GM21717 (cell line): ENCODE data around the gene SEMA6A.
A peak's percentile ranks its signal among the peaks of the same experiment; 100 is the strongest.

ENCODE experiments used
- ATAC-seq: cut with Tn5 transposase; IDR thresholded peaks from one replicate; pipeline ENCODE4 v1.9.1; 2021; ENCODE audit warnings: mild to moderate bottlenecking, moderate library complexity; ENCODE audit not compliant: unreplicated experiment

The SEMA6A gene

DNA sequence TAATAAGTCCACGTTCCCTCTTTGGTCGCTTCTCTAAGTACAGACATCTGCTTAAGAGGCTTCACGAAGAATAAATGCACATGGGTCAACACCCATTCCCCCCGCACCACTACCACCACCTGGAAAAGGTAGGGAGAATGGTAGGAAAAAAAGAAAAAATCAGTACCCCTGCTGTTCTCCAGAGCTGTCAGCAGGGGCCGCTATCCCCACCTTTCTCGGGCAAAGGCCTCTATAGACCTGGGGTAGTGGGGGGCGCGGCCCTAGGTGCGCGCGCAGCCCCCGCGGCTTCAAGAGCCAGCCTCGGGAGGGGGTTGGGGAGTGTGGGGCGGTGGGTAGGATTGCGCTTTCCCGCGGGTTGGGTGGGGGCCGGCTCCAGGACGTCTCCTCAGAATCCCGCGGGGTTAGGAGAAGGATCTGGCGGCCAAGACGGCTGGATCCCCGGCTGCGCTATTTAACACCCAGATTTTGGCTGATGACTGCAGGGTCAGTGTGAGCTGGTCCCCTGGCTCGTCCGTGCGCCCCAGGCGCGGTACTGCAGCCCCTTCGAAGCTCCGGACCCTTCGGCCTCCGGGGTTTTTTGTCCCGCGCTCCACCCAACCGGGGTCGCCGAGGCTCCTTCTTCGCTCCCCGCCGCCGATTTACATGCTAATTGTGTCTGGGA lies 1.6 kb upstream of the SEMA6A start:
- peak; percentile 41 for ATAC-seq

DNA sequence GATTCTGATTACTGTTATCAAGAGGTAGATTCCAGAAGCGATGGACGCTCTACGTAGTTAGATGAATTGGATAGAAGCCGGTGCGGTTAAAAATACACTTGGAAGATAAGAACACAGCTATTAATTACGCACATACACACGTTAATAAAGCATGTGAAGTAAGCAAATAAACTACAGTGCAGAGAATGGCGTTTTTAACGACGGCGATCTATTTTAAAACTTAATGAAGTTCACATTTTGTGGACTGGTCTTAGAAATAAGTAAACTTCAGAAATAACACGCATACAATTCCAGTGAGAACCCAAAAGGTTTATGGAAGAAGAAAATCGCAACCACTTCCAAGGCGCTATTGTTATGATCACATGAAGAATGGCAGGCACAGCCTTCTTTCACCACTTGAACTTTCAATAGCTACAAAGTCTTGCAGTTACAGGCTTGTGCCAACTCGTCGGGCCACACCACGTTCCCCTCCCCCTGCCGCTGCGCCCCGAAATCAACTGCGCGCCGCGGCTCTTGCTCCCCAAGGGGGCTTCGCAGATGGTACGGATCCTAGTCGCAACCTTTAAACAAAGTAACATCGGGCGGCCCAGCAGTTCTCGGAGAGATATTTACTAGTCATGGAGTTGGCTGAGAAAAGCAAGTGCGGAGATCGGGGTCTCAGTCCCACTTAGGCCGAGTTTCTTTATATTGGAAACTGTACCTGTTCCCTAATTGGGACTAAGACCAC lies 866 bp upstream of the SEMA6A start:
- ATAC-seq, result no peak

- ATAC-seq, result no peak
Measured at GRCh38 chr5:116573702-116574366, 789 bp downstream of the SEMA6A start.

DNA sequence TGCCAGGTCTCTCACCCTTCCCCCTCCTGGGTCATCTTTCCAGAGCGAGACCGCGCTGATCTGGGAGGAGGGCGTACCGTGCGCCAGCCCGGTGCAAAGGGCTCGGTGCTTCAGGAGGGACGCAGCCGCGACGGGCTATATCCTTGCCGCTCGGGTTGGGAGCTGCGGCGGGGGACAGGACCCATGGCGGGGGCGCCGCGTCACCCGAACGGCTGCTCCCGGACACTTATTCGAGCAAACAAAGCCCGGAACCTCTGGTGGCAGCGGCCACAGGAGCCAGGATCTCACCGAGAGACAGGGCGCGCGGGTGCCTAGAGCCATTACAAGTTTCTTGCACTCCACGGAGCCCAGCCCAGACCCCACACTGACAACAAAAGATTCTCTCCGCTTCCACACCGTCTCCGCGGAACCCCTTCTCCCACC lies 1.3 kb downstream of the SEMA6A start:
- no peak for ATAC-seq

- ATAC-seq, result no peak
Measured at GRCh38 chr5:116572350-116573278, 2.0 kb downstream of the SEMA6A start.

- no peak for ATAC-seq
Measured at GRCh38 chr5:116571568-116572349, 2.9 kb downstream of the SEMA6A start.

DNA sequence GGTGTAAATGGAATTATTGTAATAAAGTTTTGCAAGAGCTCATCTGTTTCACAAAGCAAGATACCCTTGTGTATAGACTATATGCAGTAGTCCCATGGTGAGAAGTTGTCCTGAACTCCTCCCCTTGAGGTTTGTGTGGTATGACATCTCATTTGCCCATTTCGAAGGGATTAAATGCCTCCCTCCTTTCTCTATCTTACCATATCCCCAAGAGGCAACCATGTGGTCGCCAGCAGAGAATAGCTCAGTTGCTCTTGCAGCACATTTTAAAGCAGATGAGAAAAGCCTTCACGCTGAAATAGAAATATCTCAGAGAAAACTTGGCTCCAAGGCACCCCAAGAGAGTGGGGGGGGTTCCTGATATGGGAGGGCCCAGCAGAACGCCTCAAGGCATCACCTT lies 4.6 kb downstream of the SEMA6A start:
- ATAC-seq, result no peak

DNA sequence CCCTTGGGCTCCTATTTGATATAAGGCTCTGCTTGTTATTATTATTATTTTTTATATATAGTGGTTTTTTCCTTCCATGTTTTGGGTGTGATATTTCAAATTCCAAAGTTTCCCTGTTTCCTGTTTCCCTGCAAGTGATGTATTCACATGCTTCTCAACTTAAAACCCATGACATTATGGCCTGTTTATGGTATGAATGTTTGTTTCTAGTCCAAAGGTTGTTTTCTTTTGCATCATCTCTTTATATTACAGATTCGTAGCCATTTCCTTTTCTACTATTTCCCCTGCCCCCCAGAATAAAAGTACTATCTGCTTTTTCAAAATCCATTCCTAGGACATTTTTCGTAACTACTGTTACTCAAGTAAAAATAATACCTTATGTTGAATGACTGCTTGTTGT lies 7.5 kb downstream of the SEMA6A start:
- no peak for ATAC-seq

GRCh38 chr5:116566251-116566650 lies 8.4 kb downstream of the SEMA6A start:
- ATAC-seq, result peak; percentile 84

DNA sequence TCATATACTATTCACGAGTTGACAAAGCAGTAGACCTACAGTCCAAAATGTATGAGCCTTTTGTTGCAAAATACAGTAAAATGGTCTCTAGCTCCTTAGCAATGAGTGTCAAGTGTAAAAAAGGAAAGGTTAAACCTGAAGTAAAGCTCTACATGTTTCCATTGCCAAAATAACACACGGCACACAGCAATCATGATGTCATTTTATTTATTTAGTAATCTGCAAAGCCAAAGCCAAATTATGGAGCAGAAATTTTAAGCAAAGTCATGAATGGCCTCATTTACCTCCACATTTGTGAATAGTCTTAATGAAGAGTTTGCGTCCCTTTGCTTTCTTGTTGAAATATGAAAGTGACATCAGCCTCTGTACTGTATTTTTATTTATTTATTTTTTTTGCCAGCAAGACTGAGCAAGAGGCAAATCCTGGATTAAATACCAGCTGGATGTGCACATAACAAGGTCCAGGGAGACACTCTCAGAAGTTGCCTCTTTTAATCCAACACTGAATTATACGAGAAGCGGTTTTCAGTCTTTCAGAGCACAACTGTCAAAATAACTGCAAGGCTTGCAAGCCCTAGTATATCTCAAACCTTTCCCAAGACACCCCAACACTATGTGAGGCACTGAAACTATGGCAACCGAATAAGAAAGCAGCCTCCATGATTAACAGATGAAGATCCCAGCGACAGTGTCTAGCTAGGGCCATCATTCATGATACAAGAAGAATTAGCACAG lies 9.7 kb downstream of the SEMA6A start:
- ATAC-seq, result no peak

DNA sequence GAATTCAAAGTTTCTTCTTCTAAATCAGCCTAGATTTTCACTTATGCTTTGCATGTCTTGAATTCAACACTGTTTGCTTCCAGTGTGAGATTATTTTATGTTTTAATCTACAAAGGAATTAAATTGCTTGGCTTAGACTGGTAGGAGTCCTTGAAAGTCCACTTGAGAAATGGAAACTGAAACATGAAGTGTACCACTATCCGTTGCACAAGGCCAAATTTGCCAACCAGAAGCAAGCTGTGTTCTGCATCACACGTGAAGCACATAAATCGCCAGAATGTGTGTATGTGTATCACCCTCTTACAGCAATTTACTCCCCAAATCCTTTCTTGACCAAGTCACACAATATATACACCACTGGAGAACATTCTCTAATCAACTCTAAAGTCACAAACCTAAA lies 10.3 kb downstream of the SEMA6A start:
- no peak for ATAC-seq

- ATAC-seq, result no peak
Measured at GRCh38 chr5:116563736-116564308, 10.8 kb downstream of the SEMA6A start.

- ATAC-seq, result no peak
Measured at GRCh38 chr5:116562669-116563068, 12.0 kb downstream of the SEMA6A start.

DNA sequence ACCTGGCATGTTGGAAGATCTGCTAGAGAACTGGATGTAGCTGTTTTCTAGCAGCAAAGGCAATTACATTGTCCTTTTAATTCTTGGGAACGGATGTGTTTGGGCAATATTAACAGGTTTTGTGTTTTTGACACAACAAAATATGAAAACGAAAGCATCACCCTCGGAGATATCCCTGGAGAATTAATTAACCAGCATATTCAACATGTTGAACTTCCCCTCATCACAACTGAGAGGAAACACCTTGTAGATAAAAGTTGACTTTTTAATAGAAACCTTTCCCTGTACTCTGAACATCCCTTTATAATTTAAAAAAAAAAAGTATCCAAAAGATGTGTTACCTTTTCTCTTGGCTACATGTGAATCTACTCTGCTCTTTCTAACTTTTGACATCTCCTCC lies 13.0 kb downstream of the SEMA6A start:
- ATAC-seq, result no peak

DNA sequence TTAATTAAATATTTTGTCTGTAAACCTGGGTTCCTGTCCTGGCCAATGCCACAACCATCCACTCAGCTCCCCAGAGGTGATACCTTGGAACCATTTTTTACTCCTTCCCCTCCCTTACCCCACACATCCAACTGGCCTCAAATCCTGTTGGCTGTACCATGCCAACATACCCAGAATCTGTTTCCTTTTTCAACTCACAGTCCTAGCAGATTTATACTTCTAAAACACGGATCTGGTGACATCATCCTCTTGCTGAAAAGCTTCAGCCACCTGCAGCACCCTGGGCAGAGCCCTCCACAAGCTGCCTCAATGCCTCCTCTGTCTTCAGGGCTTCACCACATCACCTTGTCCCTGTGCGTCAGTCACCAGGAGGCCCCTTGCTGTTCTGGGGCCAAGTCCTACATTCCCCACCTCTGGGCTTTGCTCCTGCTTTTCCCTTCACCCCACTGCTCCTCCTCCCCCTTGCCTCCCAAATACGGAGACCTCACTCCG lies 14.9 kb downstream of the SEMA6A start:
- ATAC-seq, result no peak

GRCh38 chr5:116559239-116559638 lies 15.4 kb downstream of the SEMA6A start:
- no peak for ATAC-seq

DNA sequence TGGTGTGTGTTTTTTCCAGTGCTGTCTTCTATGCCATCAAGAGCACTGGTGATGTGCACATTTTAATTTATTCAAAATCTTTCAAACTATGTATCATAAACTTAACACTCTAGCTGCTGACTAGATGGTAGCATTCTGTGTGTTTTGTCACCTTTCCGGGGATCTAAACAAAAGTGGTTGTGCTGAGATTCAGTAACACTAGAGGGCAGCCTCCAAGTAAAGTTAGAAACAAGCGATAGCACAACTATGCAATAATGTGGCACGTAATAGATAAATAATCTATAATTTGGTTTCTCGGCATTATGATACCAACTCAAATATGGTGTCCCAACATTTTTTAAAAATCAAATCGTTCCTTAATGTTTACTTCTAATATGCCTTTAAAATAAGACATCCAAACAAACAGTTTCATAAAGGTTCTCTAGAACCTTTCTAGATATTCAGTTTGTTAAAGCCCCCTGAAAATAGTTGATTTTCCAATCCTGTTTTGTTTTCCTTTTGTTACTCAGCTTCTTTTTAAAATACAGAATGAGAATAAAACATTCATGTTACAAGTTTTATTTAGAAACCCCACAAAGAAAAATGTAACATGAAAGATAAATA lies 16.9 kb downstream of the SEMA6A start:
- ATAC-seq, result peak; percentile 50

DNA sequence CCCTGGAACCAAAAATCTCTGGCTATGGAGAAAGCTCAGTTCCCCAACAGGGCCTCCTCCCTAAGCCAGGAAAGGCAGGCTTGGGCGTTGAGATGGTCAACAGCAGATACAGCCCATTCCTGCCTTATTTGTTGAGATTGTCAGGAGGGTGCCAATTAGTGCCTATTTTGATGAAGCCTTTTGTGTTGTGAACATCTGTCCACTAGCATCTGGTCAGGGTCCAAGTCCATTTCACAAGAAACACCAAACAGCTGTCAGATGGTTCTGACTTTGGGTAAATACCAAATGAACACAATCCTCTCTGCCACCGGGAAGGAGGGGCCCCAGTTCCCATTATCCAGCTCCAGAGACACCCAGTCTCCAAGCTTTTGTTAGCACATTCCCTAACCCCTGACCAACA lies 19.9 kb downstream of the SEMA6A start:
- no peak for ATAC-seq

DNA sequence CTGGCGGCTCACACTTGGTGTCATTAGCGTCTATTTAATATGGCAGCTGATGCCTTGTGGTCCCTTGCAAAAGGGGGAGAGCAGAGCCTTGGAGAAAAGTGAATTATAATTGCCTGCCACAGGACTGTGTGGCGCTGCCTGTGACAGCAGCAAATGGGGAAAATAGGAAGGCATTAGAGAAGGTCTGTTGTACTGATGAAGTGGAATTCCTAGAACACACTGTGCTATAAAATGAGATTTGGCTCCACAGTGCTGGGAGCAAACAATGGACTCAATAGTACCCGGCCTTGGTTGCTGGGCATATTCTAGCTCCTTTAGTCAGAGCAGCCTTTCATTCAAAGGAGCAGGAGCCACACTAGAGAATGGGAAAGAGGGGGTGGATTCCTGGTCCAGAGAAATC lies 21.3 kb downstream of the SEMA6A start:
- ATAC-seq, result no peak
